ENCODE results near the gene PRDX5. TPM values are rescaled to one million over a fixed set of nuclear protein-coding genes. Genes with fewer than 3 reads are reported as not detected.

Gene PRDX5
- total RNA-seq, 1 experiment from 2014 or later = 267 TPM

DNA sequence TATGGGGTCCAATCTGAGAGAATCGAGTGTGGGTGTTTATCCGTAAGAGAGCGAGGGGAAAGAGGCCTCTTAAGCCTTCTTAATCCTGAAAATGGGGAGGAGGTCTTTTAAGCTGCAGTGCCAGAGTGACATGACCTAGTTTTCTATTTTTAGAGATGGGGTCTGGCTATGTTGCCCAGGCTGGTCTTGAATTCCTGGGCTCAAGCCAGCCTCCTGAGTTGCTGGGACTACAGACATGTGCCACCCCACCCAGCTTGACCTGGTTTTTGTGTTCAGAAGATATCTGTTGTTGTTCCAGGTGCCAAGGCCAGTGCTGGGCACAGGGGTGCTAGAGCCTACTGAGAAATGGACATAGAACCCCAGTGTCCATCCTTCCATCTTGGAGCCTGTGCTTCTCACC, 34.8 kb upstream of the PRDX5 start:
- intact Hi-C loops (cut with micrococcal nuclease) = no loop called here
- Histone ChIP-seq H3K9ac (ENCODE audit: low read length) (no peak overlapping the region), H3K36me3 (ENCODE audit: control insufficient read depth in 1 of 2, insufficient read depth in 2 of 2, low read length in 2 of 2) (no peaks in the 10 kb centered on the region; a peak in 1 of 4 replicates), H3K79me2 (ENCODE audit: insufficient read depth, low read length) (no peaks in the 10 kb centered on the region), H3K4me3 (replicated peaks in 1 of 2; ENCODE audit: low read depth in 1 of 2, low read length in 2 of 2) (peak overlapping the region in 1 of 2 experiments; percentile 77; a peak in 2 of 4 replicates), H3K4me1 (ENCODE audit: control insufficient read depth in 1 of 2, insufficient read depth in 2 of 2, low read length in 2 of 2) (peaks cover 14 to 27% of the 10 kb centered on the region in 2 experiments), H2AFZ (ENCODE audit: low read depth, low read length, poor library complexity, severe bottlenecking) (no peak overlapping the region), H3K9me3 (ENCODE audit: control insufficient read depth in 1 of 2, insufficient read depth in 1 of 2, low read depth in 1 of 2, low read length in 2 of 2) (no peaks in the 10 kb centered on the region), H3K4me2 (ENCODE audit: low read length) (peak overlapping the region; percentile 96; the same call in 1 of the 2 replicates), H3K27me3 (ENCODE audit: insufficient read depth, low read length) (no peaks in the 10 kb centered on the region), H3K27ac (ENCODE audit: low read depth, low read length) (no peak overlapping the region), H3K9me2 (ENCODE audit: insufficient read depth) (no peaks in the 10 kb centered on the region), H4K20me1 (ENCODE audit: insufficient read depth) (no peaks in the 10 kb centered on the region)
- no peak for DNase-seq (ENCODE audit: low read depth, low spot score)
- ChIA-PET RAD21 (ENCODE audit: low non-redundant PET in 1 of 2, low total read pairs in 2 of 2, uncharacterized antibody in 2 of 2, unreplicated experiment in 2 of 2) (no interaction called here), CTCF (interaction anchor here (4.3 kb wide), 1 partner anchor 21 kb away, joined by 22 read pairs; the partner anchor contains the start of gene ESRRA), POLR2A (interaction anchor here (1.3 to 1.6 kb wide), 3 partner anchors 18 to 56 kb away, joined by 3 to 5 read pairs (median 4); partner anchors contain the start of gene NUDT22)
- no TSS peak for BruUV-seq (replicated peaks)
- ATAC-seq = no peak
- no peak for TF ChIP-seq JUND (IDR thresholded peaks at IDR 0.05)

DNA sequence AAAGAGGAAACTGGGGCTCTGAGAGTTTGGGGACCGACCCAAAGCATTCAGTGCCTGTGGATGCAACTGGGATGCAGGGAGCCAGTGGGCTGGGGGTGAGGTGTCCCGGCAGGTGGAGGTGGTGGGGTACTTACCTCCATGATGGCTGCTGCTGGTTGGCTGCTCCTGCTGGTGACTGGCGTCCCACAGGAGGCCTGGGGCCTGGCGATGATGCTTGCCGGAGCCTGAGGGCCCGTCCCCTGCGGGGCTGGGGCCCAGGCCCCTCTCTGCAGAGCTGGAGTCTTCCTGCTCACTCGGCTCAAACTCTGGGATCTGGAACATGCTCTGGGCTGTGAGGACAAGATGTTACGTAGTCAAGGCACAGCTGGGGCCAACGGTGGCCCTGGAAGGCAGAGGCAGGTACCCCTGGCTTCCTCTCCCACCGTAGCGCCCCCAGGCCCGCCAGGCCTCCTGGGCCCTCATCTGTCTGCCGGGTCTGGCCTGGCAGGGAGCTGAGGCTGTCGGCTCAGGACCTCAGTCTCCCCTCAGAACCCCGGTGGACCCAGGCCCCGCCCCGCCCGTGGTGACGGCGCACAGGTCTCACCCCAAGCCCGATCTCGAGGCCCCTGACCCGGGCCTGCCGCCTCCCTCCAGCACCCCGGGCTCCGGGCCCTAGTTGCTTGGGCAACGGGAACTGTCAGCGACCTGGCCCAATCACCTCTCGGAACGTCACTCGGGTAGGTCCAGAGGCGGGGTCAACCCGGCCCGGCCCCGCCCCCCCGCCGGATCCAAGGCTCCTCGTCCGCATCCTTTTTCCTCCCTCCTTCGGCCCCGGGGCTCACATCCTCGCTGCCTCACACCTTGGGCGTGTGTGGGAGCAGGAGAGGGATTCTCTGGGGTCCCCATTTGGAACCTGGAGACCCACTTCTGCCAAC, 33.6 kb upstream of the PRDX5 start, which contains the start of gene BAD:
BAD (minus strand) TSS at position 618 of the 914 bp plus-strand sequence; CDS start at position 321, 297 bp downstream.
- Histone ChIP-seq H3K4me2 (ENCODE audit: low read length) (peak within 1 kb of the TSS; percentile 96), H3K27me3 (ENCODE audit: insufficient read depth, low read length) (no peaks in the 10 kb centered on the region), H3K79me2 (ENCODE audit: insufficient read depth, low read length) (no peaks in the 10 kb centered on the region), H3K9me3 (ENCODE audit: control insufficient read depth in 1 of 2, insufficient read depth in 1 of 2, low read depth in 1 of 2, low read length in 2 of 2) (no peaks in the 10 kb centered on the region), H3K4me3 (replicated peaks in 1 of 2; ENCODE audit: low read depth in 1 of 2, low read length in 2 of 2) (peak within 1 kb of the TSS; percentile 77 to 80), H3K36me3 (ENCODE audit: control insufficient read depth in 1 of 2, insufficient read depth in 2 of 2, low read length in 2 of 2) (no peaks in the 10 kb centered on the region; a peak in 1 of 4 replicates), H3K4me1 (ENCODE audit: control insufficient read depth in 1 of 2, insufficient read depth in 2 of 2, low read length in 2 of 2) (peaks cover 14 to 27% of the 10 kb centered on the region in 2 experiments), H3K27ac (ENCODE audit: low read depth, low read length) (peak within 1 kb of the TSS; percentile 83), H2AFZ (ENCODE audit: low read depth, low read length, poor library complexity, severe bottlenecking) (no peak within 1 kb of the TSS), H3K9ac (ENCODE audit: low read length) (peak within 1 kb of the TSS; percentile 85), H4K20me1 (ENCODE audit: insufficient read depth) (no peaks in the 10 kb centered on the region), H3K9me2 (ENCODE audit: insufficient read depth) (no peaks in the 10 kb centered on the region)
- ChIA-PET RAD21 (ENCODE audit: low non-redundant PET in 1 of 2, low total read pairs in 2 of 2, uncharacterized antibody in 2 of 2, unreplicated experiment in 2 of 2) (interaction anchor here in 1 of 2 experiments (0.8 kb wide), 1 partner anchor 13 kb away, joined by 5 read pairs; no protein-coding TSS in a partner anchor), POLR2A (interaction anchor here (1.3 to 1.7 kb wide), 4 partner anchors 14 to 58 kb away, joined by 3 to 5 read pairs (median 4); partner anchors contain the start of gene NUDT22), CTCF (interaction anchor here (0.9 to 4.3 kb wide), 5 partner anchors 16 to 47 kb away, joined by 3 to 22 read pairs (median 3); partner anchors contain the start of genes ESRRA, PRDX5 and TRMT112)
- TSS peak; percentile 72 for BruUV-seq (replicated peaks)
- DNase-seq (ENCODE audit: low read depth, low spot score) (peak; percentile 82), ATAC-seq (peak; percentile 87)
- TF ChIP-seq MAX (IDR thresholded peaks at IDR 0.05) (0 out of 2 replicates have a peak, but pooled peaks have one; percentile 7), ZFX (IDR thresholded peaks at IDR 0.05) (peak; percentile 70), SP1 (IDR thresholded peaks at IDR 0.05; ENCODE audit: low read depth) (peak; percentile 76; the same call in 1 of the 2 replicates), FOSL1 (IDR thresholded peaks at IDR 0.05; ENCODE audit: low read depth) (no peak), JUND (IDR thresholded peaks at IDR 0.05) (no peak), POLR2AphosphoS5 (IDR thresholded peaks at IDR 0.05; ENCODE audit: low read depth, low read length) (peak; percentile 76), POLR2A (IDR thresholded peaks at IDR 0.05; ENCODE audit: borderline replicate concordance, extremely low read depth, insufficient read depth, insufficient read length) (peak; percentile 23), TCF7L2 (IDR thresholded peaks at IDR 0.05; ENCODE audit: borderline replicate concordance, extremely low read depth, insufficient read depth, insufficient read length) (no peak), SRF (IDR thresholded peaks at IDR 0.05; ENCODE audit: low read depth) (no peak)
- TF ChIP-seq, protein P1, sequence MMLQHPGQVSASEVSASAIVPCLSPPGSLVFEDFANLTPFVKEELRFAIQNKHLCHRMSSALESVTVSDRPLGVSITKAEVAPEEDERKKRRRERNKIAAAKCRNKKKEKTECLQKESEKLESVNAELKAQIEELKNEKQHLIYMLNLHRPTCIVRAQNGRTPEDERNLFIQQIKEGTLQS (IDR thresholded peaks at IDR 0.05) = no peak
- intact Hi-C loops (cut with micrococcal nuclease) = loop anchor here (1.0 kb wide), 1 partner anchor 42 kb away; no protein-coding TSS in a partner anchor

All from HCT116 (cell line).